Activated T-cell treated with anti-CD3 and anti-CD28 coated beads, Interleukin-2, amount 50 U/mL, for 24 hours (primary cell): Measurements from ENCODE around the gene TMPRSS13.

ENCODE experiments used
- DNase-seq: peaks from one replicate; pipeline ENCODE4 v3.0.0-alpha.2; 2020
- H3K27ac Mint-ChIP-seq: 2 replicates; pipeline ENCODE4 v1.8.0; 2020; ENCODE audit warnings: mild to moderate bottlenecking, mixed read lengths
- H3K27me3 Mint-ChIP-seq: 2 replicates; pipeline ENCODE4 v1.8.0; 2020; ENCODE audit warnings: mixed read lengths
- H3K36me3 Mint-ChIP-seq: 2 replicates; pipeline ENCODE4 v1.8.0; 2020; ENCODE audit warnings: low read depth, mixed read lengths
- H3K4me1 Mint-ChIP-seq: 2 replicates; pipeline ENCODE4 v1.8.0; 2020; ENCODE audit warnings: low read depth, mixed read lengths
- H3K4me3 Mint-ChIP-seq: 2 replicates; pipeline ENCODE4 v1.8.0; 2020; ENCODE audit warnings: mild to moderate bottlenecking, moderate library complexity, mixed read lengths
- H3K9me3 Mint-ChIP-seq: 2 replicates; pipeline ENCODE4 v1.8.0; 2020; ENCODE audit warnings: mixed read lengths

The TMPRSS13 gene

GRCh38 chr11:117944554-117944953 lies 15.4 kb upstream of the TMPRSS13 start:
- Mint-ChIP-seq H3K4me3 (no peak overlapping the region), H3K27me3 (no peaks in the 10 kb centered on the region), H3K36me3 (no peaks in the 10 kb centered on the region), H3K27ac (peak overlapping the region; percentile 6), H3K4me1 (peaks cover 55% of the 10 kb centered on the region), H3K9me3 (no peaks in the 10 kb centered on the region)
- DNase-seq: no peak

GRCh38 chr11:117941976-117942654 lies 12.9 kb upstream of the TMPRSS13 start:
- DNase-seq: no peak
- Mint-ChIP-seq H3K4me1 (peaks cover 34% of the 10 kb centered on the region), H3K36me3 (no peaks in the 10 kb centered on the region), H3K9me3 (no peaks in the 10 kb centered on the region), H3K27ac (no peak overlapping the region), H3K27me3 (no peaks in the 10 kb centered on the region), H3K4me3 (no peak overlapping the region)

GRCh38 chr11:117941163-117941707 lies 12.0 kb upstream of the TMPRSS13 start:
- H3K4me1 Mint-ChIP-seq: peaks cover 28% of the 10 kb centered on the region
- H3K27me3 Mint-ChIP-seq: no peaks in the 10 kb centered on the region
- DNase-seq: no peak
- H3K4me3 Mint-ChIP-seq: no peak overlapping the region
- H3K27ac Mint-ChIP-seq: no peak overlapping the region
- H3K36me3 Mint-ChIP-seq: no peaks in the 10 kb centered on the region
- H3K9me3 Mint-ChIP-seq: no peaks in the 10 kb centered on the region

- peaks cover 25% of the 10 kb centered on the region for H3K4me1 Mint-ChIP-seq
- H3K9me3 Mint-ChIP-seq: no peaks in the 10 kb centered on the region
- DNase-seq: no peak
- no peak overlapping the region for H3K4me3 Mint-ChIP-seq
- no peak overlapping the region for H3K27ac Mint-ChIP-seq
- no peaks in the 10 kb centered on the region for H3K27me3 Mint-ChIP-seq
- H3K36me3 Mint-ChIP-seq: no peaks in the 10 kb centered on the region
These were observed 11.5 kb upstream of the TMPRSS13 start for GRCh38 chr11:117940736-117941135.

- Mint-ChIP-seq H3K27me3 (no peaks in the 10 kb centered on the region), H3K36me3 (no peaks in the 10 kb centered on the region), H3K27ac (no peak overlapping the region), H3K9me3 (no peaks in the 10 kb centered on the region), H3K4me3 (no peak overlapping the region), H3K4me1 (peaks cover 34% of the 10 kb centered on the region)
- DNase-seq: no peak
These were observed 7.8 kb upstream of the TMPRSS13 start for GRCh38 chr11:117936973-117937372.

GRCh38 chr11:117934526-117935307 lies 5.5 kb upstream of the TMPRSS13 start:
- H3K27me3 Mint-ChIP-seq: no peaks in the 10 kb centered on the region
- no peaks in the 10 kb centered on the region for H3K36me3 Mint-ChIP-seq
- no peak overlapping the region for H3K4me3 Mint-ChIP-seq
- DNase-seq: peak; percentile 26
- H3K27ac Mint-ChIP-seq: peak overlapping the region; percentile 18
- H3K9me3 Mint-ChIP-seq: no peaks in the 10 kb centered on the region
- peaks cover 56% of the 10 kb centered on the region for H3K4me1 Mint-ChIP-seq

- peak; percentile 29 for DNase-seq
- Mint-ChIP-seq H3K9me3 (no peaks in the 10 kb centered on the region), H3K4me3 (no peak overlapping the region), H3K27ac (peak overlapping the region; percentile 24), H3K27me3 (no peaks in the 10 kb centered on the region), H3K36me3 (no peaks in the 10 kb centered on the region), H3K4me1 (peaks cover 64% of the 10 kb centered on the region)
These were observed 4.7 kb upstream of the TMPRSS13 start for GRCh38 chr11:117933930-117934329.

GRCh38 chr11:117933475-117933874 lies 4.3 kb upstream of the TMPRSS13 start:
- peak overlapping the region; percentile 24 for H3K27ac Mint-ChIP-seq
- no peaks in the 10 kb centered on the region for H3K27me3 Mint-ChIP-seq
- H3K36me3 Mint-ChIP-seq: no peaks in the 10 kb centered on the region
- no peaks in the 10 kb centered on the region for H3K9me3 Mint-ChIP-seq
- H3K4me1 Mint-ChIP-seq: peaks cover 68% of the 10 kb centered on the region
- DNase-seq: no peak
- no peak overlapping the region for H3K4me3 Mint-ChIP-seq

GRCh38 chr11:117932947-117933346 lies 3.7 kb upstream of the TMPRSS13 start:
- DNase-seq: no peak
- Mint-ChIP-seq H3K4me1 (peaks cover 72% of the 10 kb centered on the region), H3K27ac (peak overlapping the region; percentile 19), H3K36me3 (no peaks in the 10 kb centered on the region), H3K27me3 (no peaks in the 10 kb centered on the region), H3K9me3 (no peaks in the 10 kb centered on the region), H3K4me3 (no peak overlapping the region)

GRCh38 chr11:117932426-117932825 lies 3.2 kb upstream of the TMPRSS13 start:
- H3K27ac Mint-ChIP-seq: peak overlapping the region; percentile 96
- peaks cover 72% of the 10 kb centered on the region for H3K4me1 Mint-ChIP-seq
- H3K36me3 Mint-ChIP-seq: no peaks in the 10 kb centered on the region
- no peak overlapping the region for H3K4me3 Mint-ChIP-seq
- H3K27me3 Mint-ChIP-seq: no peaks in the 10 kb centered on the region
- no peaks in the 10 kb centered on the region for H3K9me3 Mint-ChIP-seq
- DNase-seq: no peak

- Mint-ChIP-seq H3K4me1 (peaks cover 71% of the 10 kb centered on the region), H3K27me3 (no peaks in the 10 kb centered on the region), H3K9me3 (no peaks in the 10 kb centered on the region), H3K4me3 (no peak overlapping the region), H3K27ac (peak overlapping the region; percentile 96), H3K36me3 (no peaks in the 10 kb centered on the region)
- peak; percentile 65 for DNase-seq
These were observed 2.8 kb upstream of the TMPRSS13 start for GRCh38 chr11:117931971-117932370.

GRCh38 chr11:117931331-117931950 lies 2.2 kb upstream of the TMPRSS13 start:
- H3K4me3 Mint-ChIP-seq: peak overlapping the region; percentile 30

GRCh38 chr11:117930668-117931330 lies 1.6 kb upstream of the TMPRSS13 start:
- Mint-ChIP-seq H3K36me3 (no peaks in the 10 kb centered on the region), H3K4me3 (peak overlapping the region; percentile 30), H3K27me3 (no peaks in the 10 kb centered on the region), H3K27ac (peak overlapping the region; percentile 96), H3K4me1 (peaks cover 67% of the 10 kb centered on the region), H3K9me3 (no peaks in the 10 kb centered on the region)
- peak; percentile 39 for DNase-seq

More at GRCh38 chr11:117931331-117931950, 2.2 kb upstream of the TMPRSS13 start:
- Mint-ChIP-seq H3K27ac (peak overlapping the region; percentile 96), H3K27me3 (no peaks in the 10 kb centered on the region), H3K9me3 (no peaks in the 10 kb centered on the region), H3K4me1 (peaks cover 70% of the 10 kb centered on the region), H3K36me3 (no peaks in the 10 kb centered on the region)
- peak; percentile 37 for DNase-seq

- no peaks in the 10 kb centered on the region for H3K36me3 Mint-ChIP-seq
- DNase-seq: no peak
- peak overlapping the region; percentile 30 for H3K4me3 Mint-ChIP-seq
- H3K27ac Mint-ChIP-seq: peak overlapping the region; percentile 96
- no peaks in the 10 kb centered on the region for H3K27me3 Mint-ChIP-seq
- H3K4me1 Mint-ChIP-seq: peaks cover 65% of the 10 kb centered on the region
- no peaks in the 10 kb centered on the region for H3K9me3 Mint-ChIP-seq
These were observed 841 bp upstream of the TMPRSS13 start for GRCh38 chr11:117929916-117930570.
